Stimulated activated naive CD4-positive, alpha-beta T cell (primary cell): ENCODE results near the gene MAPKAP1.
"Not testable (repeated sequence)": the region's sequence is repeated elsewhere in the genome, so short reads cannot be mapped to it uniquely, and the experiment has no call there.

Experiments
- DNase-seq, 6 experiments: peaks; one replicate each; lab custom pipeline; 2025; lab: John Stamatoyannopoulos, UW

MAPKAP1 gene

DNA sequence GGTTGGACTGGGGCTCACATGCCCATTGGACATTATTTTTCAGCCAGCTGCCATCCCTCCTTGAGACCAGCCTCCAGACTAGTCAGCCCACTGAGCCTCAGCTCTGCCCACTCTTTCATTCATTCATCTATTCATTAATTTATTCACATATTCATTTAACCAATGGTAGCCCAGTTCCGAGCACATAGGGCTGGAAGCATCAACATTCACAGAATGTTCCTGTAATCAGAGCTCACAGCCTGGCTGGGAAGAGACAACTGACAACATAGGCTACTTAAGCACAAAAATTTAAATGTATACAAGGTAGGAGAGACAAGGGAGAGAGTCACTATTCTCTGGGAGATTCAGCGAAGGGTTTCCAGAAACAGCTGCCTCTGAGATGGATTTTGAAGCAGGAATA, 23.2 kb upstream of the MAPKAP1 start:
- DNase-seq, result no peak

DNA sequence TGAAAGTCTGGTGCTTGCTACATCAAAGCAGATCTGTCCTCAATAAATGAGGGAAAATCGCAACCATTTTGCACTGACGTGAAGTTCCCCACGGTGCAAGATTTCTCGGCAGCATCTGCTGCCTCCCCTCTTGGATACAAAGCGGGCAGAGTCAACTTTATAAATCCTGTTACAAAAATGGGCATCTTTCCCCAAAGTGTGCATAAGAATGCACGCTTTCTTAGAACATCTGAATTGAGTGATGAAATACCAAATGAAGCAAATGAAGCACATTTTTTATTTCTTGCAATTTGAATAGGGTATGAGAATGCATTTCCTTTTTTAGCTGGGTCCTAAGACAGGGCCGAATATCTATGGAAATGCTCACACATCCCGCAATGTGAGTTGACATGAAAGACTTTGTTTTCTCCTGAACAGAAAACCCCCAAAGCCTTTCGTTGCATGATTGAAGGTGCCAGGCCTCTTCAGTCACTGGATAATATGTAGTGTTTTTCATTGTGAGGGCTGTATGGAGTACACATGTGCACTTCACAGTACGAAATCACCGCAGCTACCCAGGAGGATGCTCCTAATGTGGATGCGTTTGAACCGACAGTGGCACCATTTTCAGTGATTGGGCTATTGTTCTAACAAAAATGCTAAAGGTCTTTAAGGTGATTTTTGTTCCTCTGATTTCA, 19.6 kb upstream of the MAPKAP1 start:
- DNase-seq, result no peak

DNA sequence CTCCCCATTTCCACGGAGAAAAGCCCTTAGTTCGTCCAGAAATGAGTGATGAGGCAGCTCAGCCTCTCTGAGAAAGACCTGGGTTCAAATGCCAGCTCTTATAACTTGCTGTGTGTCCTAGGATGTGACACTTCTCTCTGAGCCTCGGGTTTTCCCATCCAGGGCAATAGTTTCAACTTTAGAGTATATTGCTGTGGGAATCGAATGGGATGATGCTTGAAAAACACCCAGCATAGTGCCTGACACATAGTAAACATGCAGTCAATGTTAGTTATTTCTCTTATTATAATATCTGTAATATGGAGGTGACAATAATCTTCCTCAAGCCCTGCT, 430 bp upstream of the MAPKAP1 start:
- DNase-seq, result no peak

DNA sequence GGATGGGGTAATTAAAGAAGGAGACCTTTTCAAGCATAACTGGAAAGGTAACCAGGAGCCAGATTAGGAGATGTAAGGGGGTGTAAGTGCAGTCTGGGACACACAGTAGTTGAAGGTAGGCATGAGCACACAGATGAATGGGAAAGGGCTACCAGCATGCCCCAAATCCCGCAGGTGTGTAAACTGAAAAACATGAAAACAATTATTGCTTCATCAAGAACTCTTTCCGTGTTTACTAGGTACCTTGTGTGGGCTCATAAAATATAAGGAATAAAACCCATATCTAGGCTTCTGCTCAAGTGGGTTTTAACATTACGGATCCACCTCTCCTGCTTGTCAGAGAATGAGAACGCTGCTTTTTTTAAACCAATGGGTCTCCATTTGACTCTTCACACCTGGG, 1.1 kb downstream of the MAPKAP1 start:
- DNase-seq, result no peak

- DNase-seq, result no peak
Observed at GRCh38 chr9:125703662-125704061, 3.3 kb downstream of the MAPKAP1 start.

GRCh38 chr9:125701351-125701750, 5.7 kb downstream of the MAPKAP1 start:
- no peak for DNase-seq

GRCh38 chr9:125700791-125701190, 6.2 kb downstream of the MAPKAP1 start:
- DNase-seq, result no peak

- DNase-seq, result no peak
Observed at GRCh38 chr9:125699870-125700269, 7.1 kb downstream of the MAPKAP1 start.

DNA sequence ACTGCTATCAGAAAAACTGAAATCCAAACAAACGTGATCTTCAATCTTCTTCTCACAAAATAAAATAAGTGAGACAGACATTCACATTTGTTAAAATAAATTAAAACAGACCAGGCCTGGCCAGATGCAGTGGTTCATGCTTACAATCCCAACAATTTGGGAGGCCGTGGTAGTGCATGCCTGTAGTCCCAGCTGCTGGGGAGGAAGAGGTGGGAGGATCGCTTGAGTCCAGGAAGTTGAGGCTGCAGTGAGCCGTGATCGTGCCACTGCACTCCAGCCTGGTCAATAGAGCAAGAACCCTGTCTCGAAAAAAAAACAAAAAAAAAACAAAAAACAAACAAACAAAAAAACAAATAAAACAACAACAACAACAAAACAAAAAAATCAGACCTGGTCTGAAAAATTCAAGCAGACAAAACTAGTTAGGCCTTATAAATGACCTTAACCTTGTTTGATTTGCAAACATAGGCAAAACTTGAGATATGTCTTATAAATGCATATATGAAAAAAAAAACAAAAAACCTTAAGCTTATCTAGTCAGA, 10.8 kb downstream of the MAPKAP1 start:
- DNase-seq, result no peak

DNA sequence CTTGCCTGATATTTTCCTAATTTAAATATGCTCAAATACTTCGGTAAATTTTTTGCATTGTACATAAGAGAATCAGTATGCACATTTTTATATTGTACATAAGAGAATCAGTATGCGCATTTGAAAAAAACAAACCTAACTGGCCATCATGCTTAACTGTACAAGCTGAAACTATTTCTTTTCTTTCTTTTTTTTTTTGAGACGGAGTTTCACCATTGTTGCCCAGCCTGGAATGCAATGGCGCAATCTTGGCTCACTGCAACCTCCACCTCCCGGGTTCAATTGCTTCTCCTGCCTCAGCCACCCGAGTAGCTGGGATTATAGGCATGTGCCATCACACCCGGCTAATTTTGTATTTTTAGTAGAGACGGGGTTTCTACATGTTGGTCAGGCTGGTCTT, 11.5 kb downstream of the MAPKAP1 start:
- DNase-seq, result not testable (repeated sequence)

GRCh38 chr9:125694478-125694877, 12.5 kb downstream of the MAPKAP1 start:
- no peak for DNase-seq

- DNase-seq, result not testable (repeated sequence)
Observed at GRCh38 chr9:125693492-125693891, 13.5 kb downstream of the MAPKAP1 start.

GRCh38 chr9:125691869-125692268, 15.1 kb downstream of the MAPKAP1 start:
- DNase-seq, result no peak

DNA sequence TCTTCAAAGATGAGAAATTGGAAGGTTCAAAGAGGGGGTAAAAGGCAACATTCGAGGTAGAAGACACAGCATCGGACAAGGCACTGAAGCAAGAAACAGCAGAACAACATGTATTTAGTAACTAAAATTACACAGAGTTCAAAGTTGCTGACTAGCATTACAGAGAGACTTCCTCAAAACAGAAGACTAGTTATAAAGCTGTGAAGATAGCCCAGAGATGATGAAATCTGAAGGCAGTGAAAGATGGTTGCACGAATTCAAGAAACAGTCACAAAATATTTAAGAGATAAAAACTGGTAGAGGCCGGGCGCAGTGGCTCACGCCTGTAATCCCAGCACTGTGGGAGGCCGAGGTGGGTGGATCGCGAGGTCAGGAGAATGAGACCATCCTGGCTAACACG, 16.3 kb downstream of the MAPKAP1 start:
- no peak for DNase-seq

DNA sequence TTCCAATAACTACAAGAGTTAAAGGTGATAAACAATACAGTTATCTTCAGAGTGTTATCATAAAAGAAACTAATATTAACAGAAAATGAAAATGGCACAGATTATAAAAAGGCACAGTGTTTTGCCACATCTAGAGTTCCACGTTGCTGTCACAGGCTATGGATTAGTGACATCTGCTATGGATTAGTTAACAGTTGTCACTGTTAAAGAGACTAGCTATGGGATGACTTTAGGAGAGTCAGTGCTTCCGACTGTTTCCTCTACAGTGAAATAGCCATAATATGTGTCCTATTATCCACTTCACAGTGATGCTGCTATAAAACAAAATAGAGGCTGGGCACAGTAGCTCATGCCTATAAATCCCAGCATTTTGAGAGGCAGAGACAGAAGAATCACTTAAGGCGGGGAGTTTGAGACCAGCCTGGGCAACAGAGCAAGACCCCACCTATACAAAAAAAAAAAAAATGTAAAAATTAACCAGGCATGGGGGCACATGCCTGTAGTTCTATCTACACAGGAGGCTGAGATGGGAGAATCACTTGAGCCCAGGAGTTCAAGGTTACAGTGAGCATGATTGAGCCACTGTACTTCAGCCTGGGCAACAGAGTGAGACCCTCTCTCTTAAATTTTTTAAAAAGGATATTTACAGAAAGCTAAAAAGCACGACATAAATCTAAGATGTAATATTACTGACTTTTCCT, 19.7 kb downstream of the MAPKAP1 start:
- no peak for DNase-seq

- DNase-seq, result no peak
Observed at GRCh38 chr9:125685167-125685566, 21.8 kb downstream of the MAPKAP1 start.

GRCh38 chr9:125683486-125683885, 23.5 kb downstream of the MAPKAP1 start:
- DNase-seq, result no peak

GRCh38 chr9:125682340-125682739, 24.7 kb downstream of the MAPKAP1 start:
- no peak for DNase-seq

- DNase-seq, result no peak
Observed at GRCh38 chr9:125681657-125682056, 25.4 kb downstream of the MAPKAP1 start.

GRCh38 chr9:125681086-125681622, 25.9 kb downstream of the MAPKAP1 start:
- DNase-seq, result no peak

- no peak for DNase-seq
Observed at GRCh38 chr9:125680445-125680844, 26.6 kb downstream of the MAPKAP1 start.

GRCh38 chr9:125679597-125680189, 27.3 kb downstream of the MAPKAP1 start:
- no peak for DNase-seq
